Measurements from ENCODE around the gene GPER1.

Gene GPER1

GRCh38 chr7:1096156-1097119 lies 8.5 kb downstream of the GPER1 start:
- no peak for DNase-seq (ENCODE audit: extremely low spot score)
- TF ChIP-seq CTCF (IDR thresholded peaks at IDR 0.05; ENCODE audit: control extremely low read depth, extremely low read depth, low read depth, missing control alignments) = no peak
- ChIA-PET CTCF (interaction anchor here (1.2 to 3.5 kb wide), 3 partner anchors 10 to 80 kb away, joined by 5 to 28 read pairs (median 9); partner anchors contain the start of gene GPER1), POLR2A (no interaction called here)

- DNase-seq (ENCODE audit: extremely low spot score) = no peak
- ChIA-PET POLR2A (no interaction called here), CTCF (interaction anchor here (3.5 kb wide), 1 partner anchor 11 kb away, joined by 28 read pairs; the partner anchor contains the start of gene GPER1)
- no peak for TF ChIP-seq CTCF (IDR thresholded peaks at IDR 0.05; ENCODE audit: control extremely low read depth, extremely low read depth, low read depth, missing control alignments)
These were observed 9.2 kb downstream of the GPER1 start for GRCh38 chr7:1097120-1097504.

GRCh38 chr7:1098243-1099153 lies 10.6 kb downstream of the GPER1 start:
- ChIA-PET POLR2A (no interaction called here), CTCF (interaction anchor here (0.8 to 9.4 kb wide), 5 partner anchors 11 to 189 kb away, joined by 3 to 73 read pairs (median 10); partner anchors contain the start of gene GPER1)
- no peak for DNase-seq (ENCODE audit: extremely low spot score)
- TF ChIP-seq CTCF (IDR thresholded peaks at IDR 0.05; ENCODE audit: control extremely low read depth, extremely low read depth, low read depth, missing control alignments) = no peak

GRCh38 chr7:1099154-1099542 lies 11.2 kb downstream of the GPER1 start:
- no peak for TF ChIP-seq CTCF (IDR thresholded peaks at IDR 0.05; ENCODE audit: control extremely low read depth, extremely low read depth, low read depth, missing control alignments)
- DNase-seq (ENCODE audit: extremely low spot score) = no peak
- CTCF ChIA-PET = interaction anchor here (0.8 to 9.4 kb wide), 6 partner anchors 12 to 190 kb away, joined by 3 to 73 read pairs (median 6); partner anchors contain the start of gene GPER1
- POLR2A ChIA-PET = no interaction called here

- DNase-seq (ENCODE audit: extremely low spot score) = no peak
- TF ChIP-seq CTCF (IDR thresholded peaks at IDR 0.05; ENCODE audit: control extremely low read depth, extremely low read depth, low read depth, missing control alignments) = no peak
- CTCF ChIA-PET = interaction anchor here (0.6 to 9.4 kb wide), 7 partner anchors 12 to 191 kb away, joined by 3 to 73 read pairs (median 3); partner anchors contain the start of gene GPER1
- POLR2A ChIA-PET = no interaction called here
These were observed 11.7 kb downstream of the GPER1 start for GRCh38 chr7:1099637-1100036.

- no peak for DNase-seq (ENCODE audit: extremely low spot score)
- ChIA-PET POLR2A (no interaction called here), CTCF (interaction anchor here (0.6 to 9.4 kb wide), 4 partner anchors 13 to 107 kb away, joined by 3 to 73 read pairs (median 12); partner anchors contain the start of gene GPER1)
- no peak for TF ChIP-seq CTCF (IDR thresholded peaks at IDR 0.05; ENCODE audit: control extremely low read depth, extremely low read depth, low read depth, missing control alignments)
These were observed 12.5 kb downstream of the GPER1 start for GRCh38 chr7:1100386-1100785.
